ENCODE results near the gene NPY5R. TPM values are rescaled to one million over a fixed set of nuclear protein-coding genes. Genes with fewer than 3 reads are reported as not detected.

The NPY5R gene
- total and polyA plus RNA-seq, 2 donors (not counting 1 experiment from before 2014, with no cell fraction given), result not detected

GRCh38 chr4:163330916-163331628, 12.6 kb upstream of the NPY5R start:
- Mint-ChIP-seq H3K4me1 (peaks cover 16% of the 10 kb centered on the region), H3K9me3 (ENCODE audit: insufficient read depth) (no peaks in the 10 kb centered on the region), H3K27ac (no peak overlapping the region), H3K27me3 (peaks cover 49% of the 10 kb centered on the region), H3K4me3 (peak overlapping the region; percentile 42)
- Histone ChIP-seq H3K79me2 (ENCODE audit: control insufficient read depth, insufficient read depth, low read length) (no peaks in the 10 kb centered on the region), H3K4me2 (replicated peaks; ENCODE audit: low read depth, low read length, poor library complexity, severe bottlenecking) (peak overlapping the region; percentile 74), H3K9me3 (ENCODE audit: control extremely low read depth in 1 of 3, control insufficient read depth in 2 of 3, insufficient read depth in 1 of 3, low read length in 2 of 3) (peaks cover 0 to 4% (median 0%) of the 10 kb centered on the region in 3 donors), H3K36me3 (replicated peaks in 1 of 2; ENCODE audit: control extremely low read depth in 1 of 2, control insufficient read depth in 1 of 2, extremely low read depth in 1 of 2, insufficient read depth in 2 of 2, low read length in 1 of 2) (no peaks in the 10 kb centered on the region), H3K27me3 (replicated peaks in 1 of 4; ENCODE audit: control extremely low read depth in 1 of 4, control insufficient read depth in 3 of 4, insufficient read depth in 4 of 4, low read length in 3 of 4) (peaks cover 0 to 29% (median 17%) of the 10 kb centered on the region in 4 experiments), H4K20me1 (ENCODE audit: control insufficient read depth, insufficient read depth, low read length, poor library complexity, severe bottlenecking) (no peaks in the 10 kb centered on the region), H2AFZ (ENCODE audit: insufficient read depth, low read depth, low read length, poor library complexity, severe bottlenecking) (peak overlapping the region; percentile 61), H3K4me3 (ENCODE audit: control extremely low read depth in 1 of 5, extremely low read depth in 1 of 5, insufficient read depth in 1 of 5, low read depth in 2 of 5, low read length in 4 of 5) (no peak overlapping the region), H3K9ac (ENCODE audit: low read length) (no peak overlapping the region), H3K4me1 (ENCODE audit: control insufficient read depth in 2 of 2, insufficient read depth in 2 of 2, low read length in 2 of 2) (peaks cover 14 to 21% of the 10 kb centered on the region in 2 donors), H3K27ac (ENCODE audit: low read length in 2 of 2) (no peak overlapping the region)
- DNase-seq (no peak), ATAC-seq (ENCODE audit: low read depth) (no peak)
- CTCF ChIA-PET, result interaction anchor here (1.2 to 1.9 kb wide), 2 partner anchors 42 to 833 kb away, joined by 4 to 6 read pairs; no protein-coding TSS in a partner anchor
- no peak for TF ChIP-seq CTCF (IDR thresholded peaks at IDR 0.05)
- POLR2A ChIA-PET, result no interaction called here
- intact Hi-C loops (cut with micrococcal nuclease), result loop anchor here (5.0 kb wide), 1 partner anchor 284 kb away; no protein-coding TSS in a partner anchor
- 57% methylated on average over 14 of the region's 16 CpGs for WGBS (ENCODE audit: insufficient coverage)

- CTCF ChIA-PET, result interaction anchor here (1.9 kb wide), 2 partner anchors 11 to 834 kb away, joined by 5 to 6 read pairs; no protein-coding TSS in a partner anchor
- peak overlapping the region; percentile 46 for H3K9ac ChIP-seq (ENCODE audit: low read length)
- intact Hi-C loops (cut with micrococcal nuclease), result loop anchor here (5.0 kb wide), 1 partner anchor 285 kb away; no protein-coding TSS in a partner anchor
Measured at GRCh38 chr4:163331629-163332376, 11.9 kb upstream of the NPY5R start.

More at GRCh38 chr4:163331629-163332376, 11.9 kb upstream of the NPY5R start:
- Histone ChIP-seq H3K9me3 (ENCODE audit: control extremely low read depth in 1 of 3, control insufficient read depth in 2 of 3, insufficient read depth in 1 of 3, low read length in 2 of 3) (peaks cover 0 to 4% (median 0%) of the 10 kb centered on the region in 3 donors), H3K27me3 (replicated peaks in 1 of 4; ENCODE audit: control extremely low read depth in 1 of 4, control insufficient read depth in 3 of 4, insufficient read depth in 4 of 4, low read length in 3 of 4) (peaks cover 0 to 29% (median 17%) of the 10 kb centered on the region in 4 experiments), H3K4me3 (ENCODE audit: control extremely low read depth in 1 of 5, extremely low read depth in 1 of 5, insufficient read depth in 1 of 5, low read depth in 2 of 5, low read length in 4 of 5) (peak overlapping the region in 3 of 5 experiments; percentile 18 to 44 (median 33)), H2AFZ (ENCODE audit: insufficient read depth, low read depth, low read length, poor library complexity, severe bottlenecking) (peak overlapping the region; percentile 61), H3K27ac (ENCODE audit: low read length in 2 of 2) (no peak overlapping the region), H3K4me2 (replicated peaks; ENCODE audit: low read depth, low read length, poor library complexity, severe bottlenecking) (peak overlapping the region; percentile 74), H3K79me2 (ENCODE audit: control insufficient read depth, insufficient read depth, low read length) (no peaks in the 10 kb centered on the region), H4K20me1 (ENCODE audit: control insufficient read depth, insufficient read depth, low read length, poor library complexity, severe bottlenecking) (no peaks in the 10 kb centered on the region), H3K4me1 (ENCODE audit: control insufficient read depth in 2 of 2, insufficient read depth in 2 of 2, low read length in 2 of 2) (peaks cover 14 to 21% of the 10 kb centered on the region in 2 donors), H3K36me3 (replicated peaks in 1 of 2; ENCODE audit: control extremely low read depth in 1 of 2, control insufficient read depth in 1 of 2, extremely low read depth in 1 of 2, insufficient read depth in 2 of 2, low read length in 1 of 2) (no peaks in the 10 kb centered on the region)
- POLR2A ChIA-PET, result no interaction called here
- TF ChIP-seq CTCF (IDR thresholded peaks at IDR 0.05), result no peak
- TF ChIP-seq EZH2 (IDR thresholded peaks at IDR 0.05; ENCODE audit: borderline replicate concordance, insufficient read depth, low read depth, low read length, poor library complexity, severe bottlenecking), result no peak
- DNase-seq (peak; percentile 8), ATAC-seq (ENCODE audit: low read depth) (no peak)
- Mint-ChIP-seq H3K9me3 (ENCODE audit: insufficient read depth) (no peaks in the 10 kb centered on the region), H3K27me3 (peaks cover 50% of the 10 kb centered on the region), H3K4me3 (peak overlapping the region; percentile 78), H3K27ac (no peak overlapping the region), H3K4me1 (peaks cover 16% of the 10 kb centered on the region)
- WGBS (ENCODE audit: insufficient coverage), result 4% methylated on average over 57 of the region's 58 CpGs

All from B cell (primary cell).